Stimulated activated CD4-positive, alpha-beta T cell treated with anti-CD3 and anti-CD28 coated beads, Interleukin-1b, Interleukin-23, amount 100 ng/mL, for 24 hours (primary cell): Measurements from ENCODE around the gene RPL15.
A peak's percentile ranks its signal among the peaks of the same experiment; 100 is the strongest.
"Not testable (repeated sequence)": the region's sequence is repeated elsewhere in the genome, so short reads cannot be mapped to it uniquely, and the experiment has no call there.

ENCODE experiments used
- DNase-seq, 4 experiments: peaks; one replicate each; pipeline ENCODE4 v3.0.0-alpha.2; 2020; ENCODE audit warnings: low read depth in 4 of 4, low spot score in 1 of 4

RPL15 gene

DNA sequence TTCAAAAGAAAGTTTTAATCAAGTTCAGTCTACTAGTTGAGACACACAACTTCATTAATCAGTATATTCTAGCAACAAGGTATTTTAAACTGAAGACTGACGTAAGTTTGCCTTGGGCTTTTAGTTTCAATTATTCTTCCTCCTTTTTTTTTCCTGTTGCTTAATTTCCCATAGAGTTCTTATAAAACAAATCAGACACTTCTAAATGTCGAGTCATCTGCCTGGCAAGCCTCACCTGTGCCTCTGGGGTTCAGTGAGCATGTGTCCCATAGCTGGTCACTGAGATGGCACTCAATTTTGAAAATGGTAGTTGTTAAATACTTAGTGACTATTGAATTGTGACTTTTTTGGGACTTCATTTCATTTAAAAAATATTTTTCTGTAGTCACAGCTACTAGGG, 27.5 kb upstream of the RPL15 start:
- DNase-seq: no peak

GRCh38 chr3:23889950-23890349, 27.0 kb upstream of the RPL15 start:
- no peak for DNase-seq

DNA sequence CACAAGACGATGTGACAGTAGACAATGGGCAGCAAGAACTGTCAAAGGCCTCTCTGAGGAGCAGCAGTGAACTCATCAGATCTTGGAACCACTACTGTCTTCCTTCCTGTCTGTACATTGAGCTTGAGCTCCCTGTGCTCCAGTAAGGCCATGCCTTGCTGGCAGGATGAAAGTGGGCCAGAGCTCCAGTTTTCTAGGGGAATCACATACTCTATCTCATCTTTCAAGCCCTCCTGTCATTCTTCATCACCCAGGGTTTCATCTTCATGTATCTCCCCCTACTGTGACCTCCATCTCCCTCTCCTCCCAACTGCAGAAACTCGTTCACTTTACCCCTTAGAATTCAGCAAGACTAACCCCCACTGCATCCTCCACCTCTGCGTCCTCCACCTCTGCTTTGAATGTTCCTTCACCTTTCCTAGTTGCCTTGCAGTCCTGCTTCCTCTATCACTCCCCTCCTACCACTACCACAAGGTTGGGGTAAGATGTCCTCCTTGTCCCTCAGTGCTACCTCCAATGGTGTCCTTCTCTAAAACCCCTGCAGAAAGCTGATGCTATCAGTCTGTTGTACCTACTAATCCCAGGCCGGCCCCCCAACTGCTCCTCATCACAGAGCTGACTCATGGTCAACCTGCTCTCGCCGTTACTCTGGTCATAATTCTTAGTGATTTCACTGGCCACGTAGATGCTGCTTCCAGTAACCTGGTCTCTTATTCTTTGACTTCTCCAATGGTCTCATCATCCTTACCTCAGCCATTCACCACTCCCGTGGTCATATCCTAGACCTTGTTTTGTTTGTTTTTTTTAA, 22.5 kb upstream of the RPL15 start:
- DNase-seq: no peak

- no peak for DNase-seq
Observed at GRCh38 chr3:23895181-23895580, 21.8 kb upstream of the RPL15 start.

GRCh38 chr3:23900744-23901143, 16.2 kb upstream of the RPL15 start:
- DNase-seq: no peak

GRCh38 chr3:23904545-23904944, 12.4 kb upstream of the RPL15 start:
- DNase-seq: no peak

DNA sequence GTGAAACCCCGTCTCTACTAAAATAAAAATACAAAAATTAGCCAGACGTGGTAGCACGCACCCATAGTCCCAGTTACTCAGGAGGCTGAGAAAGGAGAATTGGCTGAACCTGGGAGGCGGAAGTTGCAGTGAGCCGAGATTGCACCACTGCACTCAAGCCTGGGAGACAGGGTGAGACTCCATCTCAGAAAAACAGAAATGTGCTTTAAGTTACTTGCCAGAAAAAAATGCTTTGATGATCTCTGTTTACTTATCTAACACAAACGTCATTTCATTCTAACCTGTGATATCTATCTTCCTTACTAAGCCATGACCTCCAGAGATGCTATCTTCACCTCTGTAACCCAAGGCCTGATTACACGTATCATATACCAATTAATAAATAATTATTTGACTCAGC, 7.6 kb upstream of the RPL15 start:
- DNase-seq: no peak

DNA sequence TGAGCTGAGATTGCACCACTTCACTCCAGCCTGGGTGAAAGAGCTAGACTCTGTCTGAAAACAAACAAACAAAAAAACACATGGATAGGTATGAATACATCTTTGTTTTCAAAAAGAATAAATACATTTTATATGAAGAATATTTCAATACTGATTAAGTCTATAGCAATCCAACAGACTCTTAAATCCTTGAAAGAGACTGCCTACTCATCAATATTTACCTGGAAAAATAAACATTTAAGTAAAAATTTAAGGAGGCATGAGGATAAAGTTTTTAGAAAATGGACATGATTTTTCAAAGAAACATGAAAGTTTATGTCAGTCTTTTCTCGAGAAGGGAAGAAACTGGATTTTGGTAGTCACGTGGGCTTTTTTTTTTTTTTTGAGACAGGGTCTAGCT, 5.5 kb upstream of the RPL15 start:
- DNase-seq: no peak

GRCh38 chr3:23912335-23912734, 4.6 kb upstream of the RPL15 start:
- DNase-seq: not testable (repeated sequence)

DNA sequence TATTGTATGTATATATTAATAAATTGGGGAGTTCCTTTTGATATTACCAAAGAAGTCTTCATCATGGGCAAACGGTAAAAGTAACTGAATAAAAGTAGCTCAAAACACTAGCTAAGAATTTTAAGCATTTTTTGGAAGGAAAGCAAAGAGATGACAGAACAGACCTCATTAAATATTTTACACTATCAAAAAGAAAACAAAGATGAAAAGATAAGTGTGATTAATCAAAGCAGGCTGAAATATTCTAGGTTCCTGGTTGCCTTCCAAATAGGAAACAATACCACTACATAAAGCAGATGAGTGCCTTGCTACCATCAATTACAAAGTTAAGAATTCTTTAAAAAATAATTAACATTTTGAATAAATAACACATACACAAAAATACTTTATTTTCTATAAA, 3.8 kb upstream of the RPL15 start:
- DNase-seq: no peak

DNA sequence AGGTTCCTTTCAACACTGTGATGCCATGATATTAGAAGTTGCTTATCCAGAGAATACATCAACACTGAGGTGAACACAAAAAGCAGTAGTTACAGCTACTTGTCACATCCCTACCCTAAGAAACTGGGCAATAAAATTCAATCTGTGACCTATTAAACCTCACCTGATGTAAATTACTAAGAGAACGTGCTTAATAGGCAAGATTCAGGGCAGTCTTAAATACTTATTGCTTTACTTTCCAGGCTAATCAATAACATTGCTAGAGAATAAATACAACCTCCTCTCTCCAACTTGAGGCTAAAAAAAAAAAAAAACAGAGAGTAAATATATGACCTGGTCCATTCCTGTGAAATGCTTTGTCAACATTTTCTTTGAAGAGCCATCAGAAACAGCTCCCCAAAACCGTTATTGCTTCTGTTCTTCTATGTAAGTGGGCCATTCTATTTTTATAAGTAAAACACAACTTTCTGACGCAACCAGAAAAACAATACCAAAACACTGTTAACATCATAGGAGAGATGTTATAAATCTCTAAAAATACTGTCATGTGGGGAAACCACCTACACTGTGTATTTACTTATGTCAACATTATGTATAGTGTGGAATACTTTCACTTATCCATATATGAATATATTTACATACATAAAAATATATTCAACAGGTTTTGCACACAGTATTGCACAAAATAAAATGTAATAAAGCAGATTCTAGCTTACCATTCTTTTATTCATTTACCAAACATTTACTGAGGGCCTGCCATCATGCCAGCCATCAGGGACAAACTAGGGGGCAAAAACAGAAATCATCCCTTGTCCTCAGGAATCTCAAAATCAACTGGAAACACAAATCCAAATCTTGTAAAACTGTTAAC, 2.8 kb upstream of the RPL15 start:
- DNase-seq: no peak

- DNase-seq: no peak
Observed at GRCh38 chr3:23915537-23916108, 1.3 kb upstream of the RPL15 start.

DNA sequence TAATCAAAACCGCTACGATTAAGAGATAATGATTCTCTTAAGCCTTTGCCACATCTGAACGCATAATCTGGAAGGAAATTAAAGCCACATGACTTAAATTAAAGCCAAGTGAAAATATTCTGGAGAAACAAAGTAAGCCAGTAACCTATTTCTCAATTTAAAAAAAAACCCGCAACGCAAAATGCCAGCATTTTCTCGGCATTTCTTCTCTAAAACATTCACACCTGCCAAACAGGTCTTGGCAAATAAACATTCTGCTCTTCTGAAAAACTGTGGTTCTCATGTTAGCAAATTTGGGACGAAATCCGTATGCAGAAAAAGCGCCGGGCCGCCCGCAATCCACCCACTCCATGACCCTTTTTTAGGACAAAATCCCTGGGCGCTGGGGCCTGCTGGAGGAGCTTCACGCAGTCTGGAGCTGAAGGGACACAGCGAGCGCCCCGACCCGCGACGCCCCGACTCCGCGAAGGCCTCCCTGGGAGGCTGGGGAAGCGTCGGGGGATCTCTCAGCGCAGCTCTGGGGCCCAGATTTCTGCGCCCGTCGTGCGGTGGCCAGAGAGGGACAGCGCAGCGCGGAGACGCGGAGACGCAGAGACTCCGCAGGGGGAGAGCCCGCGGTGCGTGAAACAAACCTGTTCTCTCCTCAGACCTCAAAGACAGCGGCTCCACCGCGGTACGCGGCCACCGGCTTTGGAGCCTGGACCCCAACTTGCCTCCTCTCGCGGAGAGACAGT, 613 bp upstream of the RPL15 start:
- peak in 1 of 4 experiments; percentile 17 for DNase-seq

GRCh38 chr3:23917679-23918303, 859 bp downstream of the RPL15 start:
- DNase-seq: peak in 3 of 4 experiments; percentile 64 to 72 (median 64)

DNA sequence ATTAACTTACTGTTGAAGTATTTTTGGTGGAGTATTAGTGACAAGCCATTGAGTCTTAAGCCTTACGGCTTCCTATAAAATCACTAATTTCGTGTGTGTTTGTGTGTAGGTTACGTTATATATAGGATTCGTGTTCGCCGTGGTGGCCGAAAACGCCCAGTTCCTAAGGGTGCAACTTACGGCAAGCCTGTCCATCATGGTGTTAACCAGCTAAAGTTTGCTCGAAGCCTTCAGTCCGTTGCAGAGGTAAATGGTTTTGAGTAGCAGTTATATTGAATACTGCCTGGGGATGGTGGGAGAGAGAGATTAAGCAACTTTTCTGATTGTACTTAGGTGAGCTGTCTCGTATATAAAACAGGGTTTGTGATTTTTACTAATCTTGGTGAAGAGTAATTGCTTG, 1.4 kb downstream of the RPL15 start:
- DNase-seq: not testable (repeated sequence)

GRCh38 chr3:23919628-23920027, 2.7 kb downstream of the RPL15 start:
- DNase-seq: no peak

DNA sequence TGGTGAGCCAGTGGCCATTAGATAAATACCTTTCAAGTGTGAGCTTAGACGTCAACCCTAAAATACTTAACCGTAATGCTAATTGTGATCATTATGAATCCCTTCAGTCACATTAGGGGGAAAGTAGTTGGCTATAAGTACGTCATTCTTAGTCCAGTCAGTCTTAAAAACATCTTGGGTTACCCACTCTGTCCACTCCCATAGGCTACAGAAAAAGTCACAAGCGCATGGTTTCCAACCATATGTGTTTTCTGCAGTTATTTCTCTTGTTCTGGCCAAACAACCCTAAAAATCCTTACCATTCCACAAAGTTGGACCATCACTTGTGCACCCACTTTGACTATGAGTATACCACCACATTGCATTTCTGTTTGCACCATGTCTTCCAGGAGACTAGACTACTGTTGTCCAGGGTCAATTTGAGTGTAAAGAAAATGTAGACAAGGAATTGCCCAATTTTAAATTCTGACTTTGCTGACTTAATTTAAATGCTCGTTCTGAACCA, 3.3 kb downstream of the RPL15 start:
- no peak for DNase-seq

DNA sequence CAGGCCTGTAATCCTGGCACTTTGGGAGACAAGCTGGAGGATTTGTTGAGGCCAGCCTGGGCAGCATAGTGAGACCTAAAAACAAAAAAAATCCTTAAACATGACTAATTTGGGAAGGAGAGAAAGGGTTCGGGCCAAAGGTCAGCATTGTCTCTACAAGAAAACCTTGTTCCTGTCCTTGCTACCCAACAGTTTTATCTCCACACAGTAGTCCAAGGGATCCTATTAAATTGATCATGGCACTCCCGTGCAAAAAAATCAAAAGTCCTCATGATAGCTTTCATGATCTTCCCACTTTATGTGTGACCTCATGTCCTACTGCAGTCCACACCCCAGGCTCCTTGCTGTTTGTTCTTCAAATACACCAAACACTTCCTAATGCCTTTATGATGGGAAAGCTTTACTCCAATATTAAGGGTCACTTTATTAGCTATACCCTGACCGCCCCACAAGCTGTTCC, 4.2 kb downstream of the RPL15 start:
- no peak for DNase-seq

DNA sequence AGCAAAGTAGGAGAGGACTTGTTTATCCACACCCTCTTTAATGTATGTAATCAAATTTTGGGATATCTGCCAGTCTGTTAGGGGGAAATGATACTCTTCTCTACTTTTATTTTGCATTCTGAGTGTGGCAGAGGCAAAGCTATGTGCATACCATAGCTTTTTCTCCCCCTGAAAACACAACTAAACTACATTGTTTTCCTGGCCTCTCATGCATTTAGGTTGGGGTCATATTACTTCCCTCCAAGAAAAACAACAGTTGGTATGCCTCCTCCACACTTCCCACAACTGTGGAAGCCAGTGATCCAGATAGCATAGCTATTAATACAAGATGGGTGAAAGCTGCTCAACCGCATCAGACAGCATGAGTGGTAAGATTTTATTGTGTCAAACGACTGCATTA, 6.9 kb downstream of the RPL15 start:
- DNase-seq: no peak

- no peak for DNase-seq
Observed at GRCh38 chr3:23926246-23926645, 9.3 kb downstream of the RPL15 start.

GRCh38 chr3:23926736-23927135, 9.8 kb downstream of the RPL15 start:
- DNase-seq: no peak
